GM21619 (cell line): Measurements from ENCODE around the gene LBHD2.

Experiments used
- ATAC-seq: cut with Tn5 transposase; IDR thresholded peaks from one replicate; pipeline ENCODE4 v1.9.1; 2021; ENCODE audit not compliant: unreplicated experiment

LBHD2 gene

DNA sequence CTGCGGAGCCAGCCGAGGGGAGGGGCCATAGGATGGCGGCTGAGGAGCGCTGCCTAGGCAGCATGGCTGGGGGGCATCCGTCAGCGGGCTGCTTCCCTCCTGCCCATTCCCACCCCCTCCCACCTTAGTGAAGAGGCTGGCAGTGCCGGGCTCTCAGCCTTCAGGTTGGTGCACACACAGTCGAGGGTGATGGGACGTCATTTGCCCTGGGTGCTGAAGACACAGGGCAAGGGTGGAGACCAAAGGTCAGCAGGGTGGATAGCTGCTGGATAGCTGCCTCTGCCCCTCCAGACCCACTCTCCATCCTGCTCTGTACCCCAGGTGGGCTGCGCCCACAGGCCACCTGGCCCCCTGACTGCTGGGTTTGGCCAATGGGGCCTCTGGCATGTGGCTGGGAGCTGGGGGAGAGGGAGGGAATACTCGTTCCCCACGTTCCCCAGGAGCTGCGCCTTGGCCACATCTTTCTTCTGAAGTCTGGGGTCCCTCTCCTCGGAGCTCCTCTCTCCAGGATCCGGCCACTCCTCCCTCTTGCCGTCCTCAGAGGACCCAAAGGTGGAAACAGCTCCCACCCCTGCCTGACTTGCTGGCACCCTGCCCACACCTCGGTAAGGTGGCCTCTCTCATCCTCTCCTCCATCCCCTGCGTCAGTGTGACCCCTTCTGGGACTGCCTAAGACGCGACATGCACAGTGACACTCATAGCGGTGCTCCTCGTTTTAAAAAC lies 15.5 kb upstream of the LBHD2 start:
- no peak for ATAC-seq

DNA sequence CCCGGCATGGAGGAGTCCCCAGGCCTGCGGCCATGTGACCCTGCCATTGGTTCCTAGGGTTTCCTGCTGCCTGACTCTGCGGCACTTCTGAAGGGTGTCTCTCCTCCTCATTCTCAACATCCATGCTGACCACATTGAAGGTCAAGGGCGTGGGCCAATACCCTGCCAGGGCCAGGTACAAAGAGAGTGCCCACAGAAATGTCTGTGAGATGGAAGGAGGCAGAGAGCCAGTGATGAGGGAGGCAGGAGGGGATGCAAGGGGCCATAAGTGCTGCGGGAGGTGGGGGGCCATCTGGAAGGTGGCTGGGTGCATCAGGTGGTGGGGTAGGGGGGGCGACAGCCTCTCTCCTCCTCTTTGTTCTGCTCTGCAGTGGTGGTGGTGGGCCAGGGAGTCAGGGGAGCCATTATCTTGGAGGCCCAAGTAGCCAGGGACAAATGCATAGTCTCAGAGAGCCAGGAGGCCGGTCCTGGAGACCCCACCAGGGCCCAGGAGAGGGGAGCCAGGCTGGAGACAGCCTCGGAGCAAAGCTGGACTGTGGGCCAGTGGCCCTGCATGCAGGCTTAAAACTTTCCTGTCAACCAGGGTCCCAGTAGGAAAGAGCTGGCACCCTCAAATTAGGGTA lies 13.6 kb upstream of the LBHD2 start:
- ATAC-seq: no peak

DNA sequence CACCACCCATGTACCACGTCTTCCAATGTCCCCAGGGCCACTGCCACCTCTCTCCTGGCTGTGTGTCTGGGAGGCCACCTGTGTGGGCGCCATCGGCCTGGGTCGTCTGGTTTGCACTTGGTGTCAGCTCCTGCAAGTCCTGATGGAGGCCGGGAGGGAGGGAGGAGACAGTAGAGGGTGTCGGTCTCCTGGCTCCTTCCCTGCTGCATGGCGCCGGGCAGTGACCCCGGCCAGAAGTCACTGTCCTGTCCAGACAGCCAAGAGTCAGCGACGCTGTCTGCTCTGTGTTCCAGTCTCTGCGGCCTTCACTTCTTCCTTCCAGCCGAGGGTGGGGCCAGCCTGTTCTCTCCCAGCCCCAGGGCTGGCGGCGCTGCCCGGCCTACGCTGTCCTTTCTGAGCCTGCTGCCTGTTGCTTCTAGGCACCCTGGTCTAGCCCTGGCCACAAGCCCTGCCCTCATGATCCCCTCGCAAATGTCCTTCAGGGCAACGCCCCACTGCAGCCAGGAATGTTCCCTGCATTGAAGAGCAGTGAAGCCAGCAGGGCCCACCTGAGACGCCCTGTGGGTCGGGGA lies 13.0 kb upstream of the LBHD2 start:
- ATAC-seq: no peak

DNA sequence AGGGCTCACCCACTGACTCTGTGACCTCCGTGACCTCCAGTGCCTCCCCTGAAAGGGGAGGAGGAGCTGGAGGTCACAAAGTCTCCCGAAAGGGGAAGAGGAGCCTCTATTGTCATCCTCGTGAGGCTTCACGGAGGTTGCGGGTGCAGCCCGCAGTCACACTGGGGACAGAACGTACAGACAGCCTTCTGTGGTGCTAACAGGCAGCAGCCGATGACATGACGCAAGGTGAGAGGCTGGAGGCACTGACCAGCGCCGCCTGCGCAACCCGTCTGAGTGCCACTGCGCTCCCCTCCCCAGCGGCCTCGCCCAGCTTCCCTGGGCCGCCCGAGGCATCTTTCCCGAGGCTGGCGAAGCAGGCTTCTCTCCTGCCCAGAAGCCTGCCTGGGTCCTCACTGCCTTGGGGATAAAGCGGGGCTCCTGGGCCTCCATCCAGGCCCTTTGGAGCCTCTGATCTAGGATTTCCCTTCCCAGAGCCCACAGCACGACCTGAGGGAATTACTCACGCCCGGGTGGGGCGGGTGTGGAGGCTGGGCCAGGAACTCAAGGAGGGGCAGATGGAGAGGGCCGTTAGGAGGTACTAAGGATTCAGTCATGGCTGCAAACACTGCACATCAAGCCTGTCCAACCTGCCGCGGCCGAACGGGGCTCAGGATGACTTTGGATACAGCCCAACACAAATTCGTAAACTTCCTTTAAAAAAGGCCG lies 12.3 kb upstream of the LBHD2 start:
- no peak for ATAC-seq

DNA sequence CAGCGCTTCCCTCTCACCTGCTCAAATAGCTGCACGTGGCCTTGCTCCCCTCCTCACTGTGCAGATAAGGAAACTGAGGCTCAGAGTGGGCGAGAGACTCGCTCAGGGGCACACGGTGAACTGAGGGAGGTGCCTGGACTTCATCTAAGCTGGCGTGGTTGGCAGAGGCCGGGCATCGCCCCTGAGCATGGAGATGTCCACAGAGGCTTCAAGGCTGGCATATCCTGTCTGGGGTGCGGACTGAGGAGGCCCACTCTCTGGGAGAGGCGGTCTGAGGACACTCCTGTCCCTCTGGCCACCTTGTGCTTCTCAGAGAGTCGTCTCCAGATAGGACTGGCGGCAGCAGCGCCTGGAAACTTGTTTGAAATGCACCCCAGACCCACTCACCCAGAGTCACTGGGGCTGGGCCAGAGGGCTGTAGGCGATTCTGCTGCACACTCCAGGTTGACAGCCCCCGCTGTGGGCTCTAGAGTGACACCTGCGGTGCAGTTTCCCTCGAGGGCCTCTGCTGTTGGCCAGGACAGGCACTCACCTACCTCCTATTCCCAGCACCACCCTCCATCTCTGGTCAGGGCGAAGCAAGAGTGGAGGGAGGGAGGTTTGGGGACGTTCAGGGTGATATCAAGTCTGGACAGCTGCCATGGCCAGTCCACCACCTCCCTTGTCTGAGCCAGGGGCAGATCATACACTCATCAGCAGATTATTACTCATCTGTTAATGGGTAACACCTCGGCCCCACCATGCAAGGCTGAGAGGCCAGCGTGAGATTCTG lies 11.2 kb upstream of the LBHD2 start:
- no peak for ATAC-seq

DNA sequence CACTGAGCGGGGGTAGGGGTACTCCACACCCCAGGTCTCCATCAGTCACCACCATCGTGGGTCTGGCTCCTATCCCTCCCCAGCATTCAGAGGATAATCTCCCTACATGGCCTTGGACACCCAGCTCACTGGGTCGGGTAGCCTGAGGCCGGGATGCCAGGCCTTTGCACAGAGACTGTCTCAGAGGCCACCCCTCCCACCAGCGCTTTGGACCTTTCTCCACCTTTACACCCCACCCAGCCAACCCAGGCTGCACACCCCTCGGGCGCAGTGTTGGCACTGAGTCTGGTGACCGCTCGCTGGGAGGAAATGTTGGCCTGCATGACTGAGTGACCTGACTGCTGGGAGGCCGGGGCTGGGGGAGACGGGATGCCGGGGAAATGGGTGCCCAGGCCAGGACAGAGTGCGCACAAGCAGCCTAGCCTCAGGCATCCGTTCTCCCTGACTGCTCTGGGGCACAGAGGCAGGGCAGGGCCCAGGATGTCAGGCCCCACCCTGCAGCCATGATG lies 10.6 kb upstream of the LBHD2 start:
- no peak for ATAC-seq

DNA sequence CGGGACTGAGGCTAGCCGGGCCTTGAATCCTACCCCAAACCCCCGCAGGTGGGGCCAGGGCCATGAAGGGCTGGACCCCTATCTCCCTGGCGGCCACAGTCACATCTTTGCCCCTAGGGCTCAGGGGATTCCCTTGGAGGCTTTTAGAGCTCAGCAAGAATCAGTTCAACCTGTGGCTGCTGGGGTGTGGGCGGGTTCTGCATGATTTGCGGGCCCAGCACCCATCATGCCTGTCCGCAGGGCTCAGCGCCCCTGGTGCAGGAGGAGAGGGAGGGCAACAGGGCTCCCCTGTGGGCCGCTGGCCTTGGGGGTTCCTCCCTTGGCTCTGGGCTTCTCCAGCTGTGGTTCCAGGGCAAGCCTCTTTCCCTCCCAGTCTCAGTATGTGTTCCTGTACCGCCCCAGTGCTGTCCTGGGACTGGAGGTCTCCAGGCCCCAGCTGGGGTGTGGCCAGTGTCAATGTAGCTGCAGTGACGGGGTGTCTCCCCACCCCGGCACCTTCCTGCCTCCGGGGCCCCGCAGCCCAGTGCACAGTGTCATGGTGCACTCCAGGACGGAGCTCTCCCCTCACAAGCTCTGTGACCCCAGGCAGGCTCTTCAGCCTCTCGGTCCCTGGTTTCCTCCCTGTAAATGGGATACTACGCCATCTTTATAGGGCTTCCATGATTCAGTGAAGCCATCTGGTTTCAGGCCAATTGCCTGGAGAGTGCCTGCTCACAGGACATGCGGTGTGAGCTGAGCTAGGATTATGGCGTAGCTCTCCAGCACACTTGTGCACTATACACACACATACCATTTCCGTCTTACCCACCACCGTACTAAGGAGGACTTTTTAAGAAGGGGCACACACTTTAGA lies 9.9 kb upstream of the LBHD2 start:
- no peak for ATAC-seq

DNA sequence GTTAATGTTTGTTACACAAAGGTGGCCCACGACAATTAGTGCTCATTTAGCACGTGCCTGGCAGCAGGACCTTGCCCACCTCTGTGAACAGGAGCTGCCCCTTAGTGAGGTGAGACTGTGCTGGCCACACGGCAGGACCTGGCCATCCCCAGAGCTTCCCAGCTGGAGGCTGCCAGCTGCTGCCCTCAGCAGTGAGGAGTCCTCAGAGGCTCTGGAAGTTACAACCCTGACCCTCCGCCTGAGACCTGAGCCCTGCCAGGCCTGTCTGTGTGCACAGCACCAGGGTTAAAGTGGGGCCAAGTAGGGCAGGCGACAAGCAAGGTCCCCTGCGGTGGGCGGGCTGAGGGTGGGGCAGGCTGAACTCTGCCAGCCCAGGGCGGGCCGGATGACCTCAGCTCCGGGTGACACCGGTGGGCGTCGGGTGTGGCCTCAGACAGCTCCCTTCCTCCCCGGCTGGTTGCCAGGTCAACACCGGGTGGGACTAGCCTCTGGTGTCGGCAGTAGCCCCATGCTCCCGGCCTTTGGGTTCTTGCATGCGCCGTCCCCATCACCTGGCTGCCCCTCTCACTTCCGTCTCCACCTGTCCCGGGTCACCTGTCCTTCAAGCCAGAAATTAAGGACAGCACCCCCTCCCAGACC lies 9.2 kb upstream of the LBHD2 start:
- ATAC-seq: no peak

DNA sequence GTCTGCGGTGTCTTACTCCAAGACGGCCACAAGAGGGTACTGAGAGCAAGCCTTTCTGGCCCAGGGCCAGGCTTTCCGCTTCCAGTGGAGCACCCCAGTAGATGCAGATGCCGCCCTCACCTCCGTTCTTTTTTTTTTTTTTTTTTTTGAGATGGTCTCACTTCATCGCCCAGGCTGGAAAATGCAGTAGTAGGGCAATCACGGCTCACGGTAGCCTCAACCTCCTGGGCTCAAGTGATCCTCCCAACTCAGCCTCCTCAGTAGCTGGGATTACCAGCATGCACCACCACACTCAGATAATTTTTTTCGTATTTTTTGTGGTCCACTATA lies 5.6 kb upstream of the LBHD2 start:
- ATAC-seq: no peak

DNA sequence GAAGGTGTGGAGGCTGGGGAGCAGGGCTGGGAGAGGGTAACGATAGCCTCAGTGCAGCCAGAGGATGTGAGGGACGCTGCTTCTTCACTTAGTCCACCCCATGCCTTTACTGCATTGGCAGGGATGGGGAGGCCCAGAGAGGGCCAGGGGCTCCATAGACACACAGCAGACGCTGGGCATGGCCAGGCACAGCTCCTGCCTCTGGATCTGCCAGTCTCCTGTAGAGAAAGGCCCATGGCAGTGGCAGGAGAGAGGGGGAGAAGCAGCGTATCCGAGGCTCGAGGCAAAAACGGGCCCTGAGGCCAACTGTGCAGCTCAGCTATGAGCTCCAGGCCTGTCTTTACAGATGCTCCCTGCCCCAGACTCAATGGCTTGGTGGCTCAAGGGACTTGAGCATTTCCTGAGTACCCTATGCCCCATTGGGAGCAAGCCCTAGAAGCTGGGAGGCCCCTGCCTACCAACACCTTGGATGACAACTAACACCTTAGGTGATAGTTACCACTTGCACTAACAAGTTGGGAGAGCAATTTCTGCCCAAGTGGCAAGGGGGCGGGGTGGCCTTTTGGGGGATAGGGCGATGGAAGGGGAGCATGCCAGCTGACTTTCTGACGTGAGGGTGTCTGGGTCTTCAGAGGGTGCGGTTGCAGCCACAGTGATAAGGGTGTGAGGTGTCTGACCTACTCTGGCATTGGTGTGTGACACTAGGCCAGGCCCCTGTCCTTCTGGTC lies 5.0 kb upstream of the LBHD2 start:
- ATAC-seq: no peak

DNA sequence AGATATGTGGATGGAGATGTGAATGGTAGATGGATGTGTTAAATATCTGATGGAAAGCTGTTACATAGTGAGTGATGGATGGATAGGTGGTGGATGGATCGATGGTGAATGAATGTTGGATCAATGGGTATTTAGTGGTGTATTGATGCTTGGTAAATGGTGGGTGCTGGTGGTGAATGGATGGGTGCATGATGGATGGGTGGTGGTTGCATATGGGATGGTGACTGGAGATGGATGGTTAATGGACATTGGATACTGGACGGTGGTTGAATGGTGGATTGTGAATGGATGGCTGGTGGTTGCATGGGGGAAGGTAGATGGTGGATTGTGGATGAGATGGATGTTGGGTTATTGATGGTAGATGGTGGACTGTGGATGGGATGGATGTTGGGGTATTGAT lies 2.1 kb upstream of the LBHD2 start:
- no peak for ATAC-seq

DNA sequence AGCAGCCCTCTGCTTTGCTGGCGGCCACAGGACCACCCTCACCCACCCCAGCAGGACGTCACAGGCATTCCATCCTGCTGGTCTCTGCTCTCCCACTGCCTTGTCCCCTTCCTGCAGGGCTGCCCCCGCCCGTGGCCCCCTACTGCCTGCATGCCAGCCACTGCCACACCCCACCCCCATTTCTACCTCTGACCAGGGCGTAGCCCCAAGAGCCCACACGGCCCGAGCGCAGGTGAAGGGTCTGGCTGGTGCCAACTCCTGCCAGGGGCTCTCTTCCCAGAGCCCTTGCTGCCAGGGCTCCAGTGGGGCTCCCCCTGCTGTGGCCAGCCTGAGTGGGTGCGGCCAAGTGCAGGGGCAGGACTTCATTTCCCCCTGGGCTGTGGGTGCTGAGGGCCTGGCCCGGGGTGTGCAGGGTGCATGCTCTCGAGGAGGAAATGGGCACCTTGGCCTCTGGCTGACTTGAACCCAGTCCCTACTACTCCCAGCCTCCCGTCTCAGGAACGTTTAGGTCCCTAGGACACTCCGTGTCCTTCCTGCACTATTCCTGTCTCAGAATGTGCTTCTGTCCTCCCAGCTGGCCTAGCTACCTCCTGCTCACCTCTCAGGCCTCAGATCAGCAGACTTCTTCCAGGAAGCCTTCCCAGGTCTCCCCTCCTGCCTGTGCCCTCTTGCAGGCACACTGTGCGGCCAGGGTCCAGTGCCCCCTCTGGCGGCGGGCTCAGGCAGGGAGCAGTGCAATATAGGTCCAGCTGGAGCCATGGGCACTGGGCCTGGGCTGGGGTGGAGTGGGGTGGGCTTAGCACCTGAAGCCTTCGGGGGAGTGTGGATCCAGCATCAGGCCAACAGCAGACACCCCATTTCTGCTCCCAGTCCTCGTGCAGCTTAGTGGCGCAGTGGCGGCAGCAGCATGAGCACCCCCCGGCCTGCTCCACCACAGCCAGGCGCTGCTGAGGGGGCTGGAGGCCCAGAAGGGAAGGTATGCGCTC lies 1.4 kb downstream of the LBHD2 start:
- no peak for ATAC-seq

DNA sequence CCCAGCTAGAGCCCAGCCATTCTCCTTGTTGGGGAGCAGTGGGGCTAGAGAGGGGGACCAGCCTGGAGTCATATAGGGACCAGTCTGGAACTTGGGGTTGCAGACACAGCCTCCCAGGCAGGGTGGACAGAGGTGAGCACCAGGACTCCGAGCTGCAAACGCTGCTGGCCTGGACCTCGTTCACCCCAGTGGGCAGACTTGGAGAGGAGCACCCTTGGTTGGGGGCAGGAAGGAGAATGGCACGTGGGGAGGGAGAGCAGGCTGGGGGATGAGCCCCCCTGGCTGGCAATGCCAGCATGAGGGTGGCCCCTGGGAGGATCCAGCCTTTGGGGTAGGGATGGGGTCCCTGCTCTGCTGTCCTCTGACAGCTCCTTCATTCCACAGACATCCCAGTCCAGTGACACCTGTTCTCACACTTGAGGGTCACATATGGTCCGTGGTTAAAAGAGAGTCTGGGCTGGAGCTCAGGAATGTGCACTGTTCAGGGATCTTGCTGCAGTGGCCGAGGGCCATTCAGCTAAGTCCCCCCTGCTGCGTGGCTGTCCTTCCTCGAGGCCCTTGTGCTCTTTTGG lies 2.8 kb downstream of the LBHD2 start:
- ATAC-seq: no peak

DNA sequence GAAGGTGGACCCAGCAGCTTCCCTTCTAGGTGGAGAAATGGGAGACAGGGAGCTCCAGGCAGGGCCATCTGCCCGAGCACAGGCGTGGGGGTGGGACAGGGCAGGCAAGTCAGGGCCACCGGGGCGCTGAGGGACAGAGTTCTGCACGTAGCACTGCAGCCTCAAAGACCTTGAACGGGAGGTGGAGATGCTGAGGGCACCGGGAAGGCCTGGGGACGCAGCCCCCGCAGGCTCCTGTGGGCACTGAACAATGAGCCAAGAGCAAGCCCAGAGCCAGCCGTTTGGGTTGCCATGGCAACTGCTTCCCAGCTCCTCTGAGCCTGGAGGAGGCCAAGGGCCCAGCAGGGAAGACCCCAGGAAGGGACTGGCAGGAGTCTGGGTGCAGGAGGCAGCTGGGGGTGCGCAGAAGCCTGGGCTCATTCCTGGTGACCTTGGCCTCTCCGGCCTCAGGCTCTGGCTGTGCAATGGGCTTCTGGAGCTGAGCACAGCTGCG lies 3.4 kb downstream of the LBHD2 start:
- no peak for ATAC-seq

DNA sequence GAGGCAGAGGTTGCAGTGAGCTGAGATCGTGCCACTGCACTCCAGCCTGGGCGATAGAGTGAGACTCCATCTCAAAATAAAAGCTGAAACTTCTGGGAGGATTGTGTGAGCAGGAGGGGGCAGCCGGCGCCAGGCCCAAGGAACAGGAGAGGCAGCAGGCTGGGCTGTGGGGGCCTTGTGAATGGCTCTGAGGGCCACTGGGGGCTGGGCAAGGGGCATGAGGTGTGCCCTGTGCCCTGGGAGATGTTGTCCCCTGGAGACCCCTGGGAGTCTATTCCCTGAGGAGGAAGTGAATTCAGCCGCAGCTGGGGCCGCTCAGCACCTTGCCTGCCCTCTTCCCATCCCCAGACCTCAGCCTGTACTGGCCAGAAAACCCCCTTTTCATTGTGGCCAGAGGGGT lies 4.9 kb downstream of the LBHD2 start:
- no peak for ATAC-seq

DNA sequence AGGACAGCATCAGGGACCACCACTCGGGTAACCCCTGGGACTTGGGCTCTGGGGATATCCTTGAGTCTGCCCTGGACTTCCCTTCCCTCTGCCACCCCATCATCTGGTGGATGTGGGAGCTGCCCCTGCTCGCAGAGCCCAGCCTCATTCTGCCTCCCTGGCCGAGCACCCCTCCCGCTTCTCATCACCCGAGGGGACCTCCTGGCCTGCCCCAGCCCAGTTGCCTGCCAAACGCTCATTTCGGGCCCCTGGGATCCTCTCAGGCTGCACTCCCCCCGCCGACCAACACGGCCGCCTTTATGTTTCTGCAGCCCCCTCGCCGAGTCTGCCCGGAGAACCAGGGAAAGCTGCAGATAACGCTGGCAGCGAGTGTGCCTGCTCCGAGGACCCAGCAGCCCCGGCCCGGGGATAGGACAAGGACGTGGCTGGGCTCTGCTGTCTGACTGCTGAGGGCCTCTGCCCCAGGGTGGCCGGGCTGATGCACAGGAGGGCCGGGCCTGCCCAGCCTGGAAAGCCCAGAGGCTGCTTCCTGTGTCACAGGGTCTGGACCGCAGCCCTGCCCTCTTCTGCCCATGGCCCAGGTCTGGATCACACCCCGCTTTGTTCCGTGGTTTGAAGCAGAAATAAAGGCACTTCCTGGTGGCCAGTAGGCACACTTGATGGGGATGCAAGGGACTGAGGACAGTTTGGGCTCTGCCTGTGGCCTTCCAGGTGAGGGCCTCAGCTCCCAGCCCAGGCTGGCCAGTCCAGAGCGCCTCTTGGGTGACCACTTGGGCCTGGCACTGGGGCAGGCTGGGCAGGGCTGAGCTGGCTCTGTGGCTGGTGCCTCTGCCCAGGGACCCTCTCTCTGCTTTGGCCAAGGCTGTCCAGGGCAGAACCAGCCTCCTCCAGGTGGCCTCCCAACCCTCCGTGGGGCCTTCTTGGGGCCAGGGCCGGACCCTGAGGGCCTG lies 5.7 kb downstream of the LBHD2 start:
- no peak for ATAC-seq
